Activated CD8-positive, alpha-beta memory T cell treated with anti-CD3 and anti-CD28 coated beads, Interleukin-2, amount 50 U/mL, for 48 hours (primary cell): Measurements from ENCODE around the gene TAF11L8.
"Not testable (repeated sequence)": the region's sequence is repeated elsewhere in the genome, so short reads cannot be mapped to it uniquely, and the experiment has no call there.

Experiments used
- DNase-seq: peaks from one replicate; pipeline ENCODE4 v3.0.0-alpha.2; 2020

Gene TAF11L8

GRCh38 chr5:17590860-17591259 is at the start of gene TAF11L8:
TAF11L8 (minus strand) TSS chr5:17590960.
- DNase-seq: not testable (repeated sequence)

- DNase-seq: no peak
These were observed 43.4 kb upstream of the TAF11L8 start, which contains the start of gene TAF11L14 for GRCh38 chr5:17634160-17634559. TAF11L14 (plus strand) TSS chr5:17634460.

GRCh38 chr5:17631788-17632187 is 41.0 kb upstream of the TAF11L8 start, which contains the start of gene TAF11L13:
TAF11L13 (plus strand) TSS chr5:17632088.
- DNase-seq: not testable (repeated sequence)

GRCh38 chr5:17625686-17626085 is 34.9 kb upstream of the TAF11L8 start:
- no peak for DNase-seq

GRCh38 chr5:17620627-17621026 is 29.9 kb upstream of the TAF11L8 start:
- no peak for DNase-seq

- no peak for DNase-seq
These were observed 28.6 kb upstream of the TAF11L8 start for GRCh38 chr5:17619354-17619753.

- no peak for DNase-seq
These were observed 24.3 kb upstream of the TAF11L8 start for GRCh38 chr5:17614872-17615605.

- DNase-seq: not testable (repeated sequence)
These were observed 19.3 kb upstream of the TAF11L8 start, which contains the start of gene TAF11L12 for GRCh38 chr5:17610092-17610491. TAF11L12 (plus strand) TSS chr5:17610392.

- DNase-seq: not testable (repeated sequence)
These were observed 16.7 kb upstream of the TAF11L8 start for GRCh38 chr5:17607461-17607860.

GRCh38 chr5:17604951-17605350 is 14.2 kb upstream of the TAF11L8 start:
- DNase-seq: no peak

- not testable (repeated sequence) for DNase-seq
These were observed 13.1 kb upstream of the TAF11L8 start, which contains the start of gene TAF11L11 for GRCh38 chr5:17603880-17604279. TAF11L11 (plus strand) TSS chr5:17604183.

- DNase-seq: not testable (repeated sequence)
These were observed 7.0 kb upstream of the TAF11L8 start, which contains the start of gene TAF11L10 for GRCh38 chr5:17597728-17598127. TAF11L10 (minus strand) TSS chr5:17597828.

GRCh38 chr5:17594255-17594654 is 3.5 kb upstream of the TAF11L8 start, which contains the start of gene TAF11L9:
TAF11L9 (minus strand) TSS chr5:17594394.
- DNase-seq: not testable (repeated sequence)

- DNase-seq: not testable (repeated sequence)
These were observed 5.1 kb downstream of the TAF11L8 start, which contains the start of gene TAF11L7 for GRCh38 chr5:17585658-17586057. TAF11L7 (minus strand) TSS chr5:17585758.
